ENCODE data around the gene STAT2. TPM values are rescaled to one million over a fixed set of nuclear protein-coding genes. Genes with fewer than 3 reads are reported as not detected.

STAT2 gene
- total and polyA plus RNA-seq, 9 of the 15 experiments (the other 6 are each of a cell fraction or from before 2014, with no cell fraction given): 15.5 to 46.9 (median 40.1) TPM

- TF ChIP-seq ARID3A (IDR thresholded peaks at IDR 0.05; ENCODE audit: borderline replicate concordance, low read depth, low read length) (no peak), E2F8 (IDR thresholded peaks at IDR 0.05; ENCODE audit: low read depth, partially characterized antibody) (peak; percentile 88), SMAD1 (IDR thresholded peaks at IDR 0.05; ENCODE audit: low read depth, low read length, partially characterized antibody) (peak; percentile 61), CCNT2 (IDR thresholded peaks at IDR 0.05; ENCODE audit: borderline replicate concordance, extremely low read depth, insufficient read length, low read depth, low read length) (peak; percentile 49), EP300 (IDR thresholded peaks at IDR 0.05; ENCODE audit: low read length) (peak; percentile 3; the same call in 1 of the 2 replicates), NFATC3 (IDR thresholded peaks at IDR 0.05) (peak; percentile 37; the same call in 1 of the 2 replicates), ZNF280B (CRISPR knock-in tag; IDR thresholded peaks at IDR 0.05) (no peak), SMARCC2 (IDR thresholded peaks at IDR 0.05; ENCODE audit: low read depth) (peak; percentile 25; the same call in 1 of the 2 replicates), THAP12 (CRISPR knock-in tag; IDR thresholded peaks at IDR 0.05) (0 out of 2 replicates have a peak, but pooled peaks have one; percentile 53), TCF7L2 (IDR thresholded peaks at IDR 0.05; ENCODE audit: low read depth, low read length) (peak; percentile 59; the same call in 1 of the 2 replicates), SNAPC5 (CRISPR knock-in tag; IDR thresholded peaks at IDR 0.05) (no peak), RCOR1 (IDR thresholded peaks at IDR 0.05; ENCODE audit: borderline replicate concordance in 1 of 2, low read depth in 2 of 2, low read length in 2 of 2) (0 out of 4 replicates have a peak, but pooled peaks of 1 of the 2 experiments have one; percentile 4), ZBTB12 (CRISPR knock-in tag; IDR thresholded peaks at IDR 0.05) (peak; percentile 78; the same call in 1 of the 2 replicates), KLF1 (tag; IDR thresholded peaks at IDR 0.05) (no peak), TCFL5 (CRISPR knock-in tag; conservative IDR thresholded peaks at IDR 0.05) (0 out of 2 replicates have a peak, but pooled peaks have one; percentile 8)
Measured at GRCh38 chr12:56333679-56334489, 26.0 kb downstream of the STAT2 start, which contains the start of gene PAN2 (continued).

All from K562 (cell line).